ENCODE measurements around the gene CREB3L2.

Gene CREB3L2

DNA sequence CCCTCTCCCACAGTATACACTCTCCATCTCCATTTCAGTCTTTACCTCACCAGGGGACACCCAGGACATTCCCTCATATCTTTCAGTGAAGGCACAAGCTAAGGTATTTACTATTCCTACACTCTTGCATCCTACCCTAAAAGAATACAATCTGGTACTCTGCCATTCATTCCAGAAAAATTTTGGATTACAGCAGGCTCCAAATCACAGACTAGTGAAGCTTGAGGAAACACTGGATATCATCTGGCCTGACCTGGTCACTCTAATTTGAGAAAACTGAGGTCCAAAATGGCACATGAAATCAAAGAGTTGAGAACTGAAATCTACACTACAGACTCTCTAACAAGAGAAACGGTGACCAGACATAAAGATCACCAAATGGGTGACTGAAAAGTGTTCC lies 61.7 kb downstream of the CREB3L2 start:
- TF ChIP-seq SPI1 (IDR thresholded peaks at IDR 0.05; ENCODE audit: borderline replicate concordance, low read depth), result no peak
- no peak for TF ChIP-seq GABPA (IDR thresholded peaks at IDR 0.05; ENCODE audit: low read depth)
- TF ChIP-seq, protein P1, sequence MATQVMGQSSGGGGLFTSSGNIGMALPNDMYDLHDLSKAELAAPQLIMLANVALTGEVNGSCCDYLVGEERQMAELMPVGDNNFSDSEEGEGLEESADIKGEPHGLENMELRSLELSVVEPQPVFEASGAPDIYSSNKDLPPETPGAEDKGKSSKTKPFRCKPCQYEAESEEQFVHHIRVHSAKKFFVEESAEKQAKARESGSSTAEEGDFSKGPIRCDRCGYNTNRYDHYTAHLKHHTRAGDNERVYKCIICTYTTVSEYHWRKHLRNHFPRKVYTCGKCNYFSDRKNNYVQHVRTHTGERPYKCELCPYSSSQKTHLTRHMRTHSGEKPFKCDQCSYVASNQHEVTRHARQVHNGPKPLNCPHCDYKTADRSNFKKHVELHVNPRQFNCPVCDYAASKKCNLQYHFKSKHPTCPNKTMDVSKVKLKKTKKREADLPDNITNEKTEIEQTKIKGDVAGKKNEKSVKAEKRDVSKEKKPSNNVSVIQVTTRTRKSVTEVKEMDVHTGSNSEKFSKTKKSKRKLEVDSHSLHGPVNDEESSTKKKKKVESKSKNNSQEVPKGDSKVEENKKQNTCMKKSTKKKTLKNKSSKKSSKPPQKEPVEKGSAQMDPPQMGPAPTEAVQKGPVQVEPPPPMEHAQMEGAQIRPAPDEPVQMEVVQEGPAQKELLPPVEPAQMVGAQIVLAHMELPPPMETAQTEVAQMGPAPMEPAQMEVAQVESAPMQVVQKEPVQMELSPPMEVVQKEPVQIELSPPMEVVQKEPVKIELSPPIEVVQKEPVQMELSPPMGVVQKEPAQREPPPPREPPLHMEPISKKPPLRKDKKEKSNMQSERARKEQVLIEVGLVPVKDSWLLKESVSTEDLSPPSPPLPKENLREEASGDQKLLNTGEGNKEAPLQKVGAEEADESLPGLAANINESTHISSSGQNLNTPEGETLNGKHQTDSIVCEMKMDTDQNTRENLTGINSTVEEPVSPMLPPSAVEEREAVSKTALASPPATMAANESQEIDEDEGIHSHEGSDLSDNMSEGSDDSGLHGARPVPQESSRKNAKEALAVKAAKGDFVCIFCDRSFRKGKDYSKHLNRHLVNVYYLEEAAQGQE (IDR thresholded peaks at IDR 0.05; ENCODE audit: insufficient replicate concordance, low read depth), result no peak
- TF ChIP-seq, protein P2, sequence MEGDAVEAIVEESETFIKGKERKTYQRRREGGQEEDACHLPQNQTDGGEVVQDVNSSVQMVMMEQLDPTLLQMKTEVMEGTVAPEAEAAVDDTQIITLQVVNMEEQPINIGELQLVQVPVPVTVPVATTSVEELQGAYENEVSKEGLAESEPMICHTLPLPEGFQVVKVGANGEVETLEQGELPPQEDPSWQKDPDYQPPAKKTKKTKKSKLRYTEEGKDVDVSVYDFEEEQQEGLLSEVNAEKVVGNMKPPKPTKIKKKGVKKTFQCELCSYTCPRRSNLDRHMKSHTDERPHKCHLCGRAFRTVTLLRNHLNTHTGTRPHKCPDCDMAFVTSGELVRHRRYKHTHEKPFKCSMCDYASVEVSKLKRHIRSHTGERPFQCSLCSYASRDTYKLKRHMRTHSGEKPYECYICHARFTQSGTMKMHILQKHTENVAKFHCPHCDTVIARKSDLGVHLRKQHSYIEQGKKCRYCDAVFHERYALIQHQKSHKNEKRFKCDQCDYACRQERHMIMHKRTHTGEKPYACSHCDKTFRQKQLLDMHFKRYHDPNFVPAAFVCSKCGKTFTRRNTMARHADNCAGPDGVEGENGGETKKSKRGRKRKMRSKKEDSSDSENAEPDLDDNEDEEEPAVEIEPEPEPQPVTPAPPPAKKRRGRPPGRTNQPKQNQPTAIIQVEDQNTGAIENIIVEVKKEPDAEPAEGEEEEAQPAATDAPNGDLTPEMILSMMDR (IDR thresholded peaks at IDR 0.05; ENCODE audit: insufficient read depth, low read length), result no peak
- TF ChIP-seq POLR2AphosphoS5 (IDR thresholded peaks at IDR 0.05; ENCODE audit: low read depth), result no peak
- H3K4me3 ChIP-seq (replicated peaks; ENCODE audit: insufficient read depth, low read length), result no peak overlapping the region
- no peak for DNase-seq (ENCODE audit: low read depth in 1 of 2, low spot score in 1 of 2)
- H3K27ac ChIP-seq (replicated peaks), result no peak overlapping the region
- no peaks in the 10 kb centered on the region for H3K27me3 ChIP-seq (ENCODE audit: insufficient read depth, poor library complexity, severe bottlenecking)

DNA sequence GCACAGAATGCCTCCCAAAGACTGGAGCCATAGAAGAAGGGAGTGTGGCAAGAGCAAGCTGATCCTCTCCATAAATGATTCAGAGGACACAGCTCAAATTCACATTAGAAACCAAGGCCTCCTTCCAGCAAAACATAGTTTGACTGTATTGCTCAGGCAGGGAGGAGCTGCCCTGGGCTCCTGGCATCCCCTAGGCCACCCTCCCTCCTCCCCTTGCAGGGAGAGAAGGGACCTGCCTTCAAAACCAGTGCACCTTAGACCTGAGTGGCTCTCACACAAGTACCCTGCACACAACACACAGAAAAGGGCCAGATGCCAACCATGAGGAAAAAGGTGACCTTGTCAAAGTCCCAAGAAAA lies 64.7 kb downstream of the CREB3L2 start:
- H3K27me3 ChIP-seq (ENCODE audit: insufficient read depth, poor library complexity, severe bottlenecking), result no peaks in the 10 kb centered on the region
- no peak overlapping the region for H3K4me3 ChIP-seq (replicated peaks; ENCODE audit: insufficient read depth, low read length)
- no peak for TF ChIP-seq GABPA (IDR thresholded peaks at IDR 0.05; ENCODE audit: low read depth)
- TF ChIP-seq, protein P2 (IDR thresholded peaks at IDR 0.05; ENCODE audit: insufficient read depth, low read length), result no peak
- TF ChIP-seq POLR2AphosphoS5 (IDR thresholded peaks at IDR 0.05; ENCODE audit: low read depth), result no peak
- TF ChIP-seq, protein P1 (IDR thresholded peaks at IDR 0.05; ENCODE audit: insufficient replicate concordance, low read depth), result no peak
- no peak for TF ChIP-seq SPI1 (IDR thresholded peaks at IDR 0.05; ENCODE audit: borderline replicate concordance, low read depth)
- peak in 1 of 2 experiments; percentile 7 for DNase-seq (ENCODE audit: low read depth in 1 of 2, low spot score in 1 of 2)
- H3K27ac ChIP-seq (replicated peaks), result peak overlapping the region; percentile 86

DNA sequence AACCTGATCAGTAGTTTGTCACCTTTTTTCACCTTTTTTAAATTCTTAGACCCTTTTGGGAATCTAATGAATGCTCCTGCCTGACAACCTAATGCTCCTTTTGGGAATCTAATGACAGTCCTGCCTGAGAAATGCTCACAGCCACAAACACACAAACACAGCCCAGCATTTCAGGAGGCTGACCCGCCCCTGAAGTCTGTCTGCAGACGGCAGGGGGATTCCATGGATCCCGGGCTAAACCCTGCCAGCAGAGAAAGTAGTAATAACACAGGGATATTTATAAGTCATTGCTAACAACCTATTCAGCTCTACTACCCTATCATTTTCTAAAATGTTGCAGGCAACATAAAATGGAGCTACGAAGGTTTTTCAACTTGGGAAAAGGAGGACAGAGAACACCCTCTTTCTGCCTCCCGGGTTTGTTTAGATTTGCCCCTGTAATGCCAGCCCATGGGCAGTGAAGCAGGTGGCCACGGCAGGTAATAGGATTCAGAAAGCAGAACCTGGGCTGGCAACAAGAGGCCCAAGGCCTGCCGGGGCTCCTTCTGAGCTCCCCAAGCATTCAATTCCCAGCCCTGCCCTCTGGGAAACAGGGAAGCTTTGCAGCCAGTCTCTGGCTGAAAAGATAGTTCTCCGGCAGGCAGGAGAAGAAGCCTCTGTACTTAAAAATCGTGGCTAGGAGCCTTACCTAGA lies 65.2 kb downstream of the CREB3L2 start:
- H3K27ac ChIP-seq (replicated peaks), result peak overlapping the region; percentile 86
- H3K27me3 ChIP-seq (ENCODE audit: insufficient read depth, poor library complexity, severe bottlenecking), result no peaks in the 10 kb centered on the region
- TF ChIP-seq, protein P2 (IDR thresholded peaks at IDR 0.05; ENCODE audit: insufficient read depth, low read length), result no peak
- TF ChIP-seq GABPA (IDR thresholded peaks at IDR 0.05; ENCODE audit: low read depth) (no peak), SPI1 (IDR thresholded peaks at IDR 0.05; ENCODE audit: borderline replicate concordance, low read depth) (no peak), POLR2AphosphoS5 (IDR thresholded peaks at IDR 0.05; ENCODE audit: low read depth) (no peak)
- TF ChIP-seq, protein P1 (IDR thresholded peaks at IDR 0.05; ENCODE audit: insufficient replicate concordance, low read depth), result no peak
- no peak overlapping the region for H3K4me3 ChIP-seq (replicated peaks; ENCODE audit: insufficient read depth, low read length)
- DNase-seq (ENCODE audit: low read depth in 1 of 2, low spot score in 1 of 2), result peak in 1 of 2 experiments; percentile 7

Measured in HL-60 (cell line).